Measurements from ENCODE around the gene NDST1. TPM values are rescaled to one million over a fixed set of nuclear protein-coding genes. Genes with fewer than 3 reads are reported as not detected.

Gene NDST1
- total RNA-seq, 1 experiment from 2014 or later = 69.9 TPM

GRCh38 chr5:150580917-150581316 is 73.0 kb downstream of the NDST1 start:
- ChIA-PET CTCF (interaction anchor here (2.1 kb wide), 1 partner anchor 33 kb away, joined by 13 read pairs; no protein-coding TSS in a partner anchor), POLR2A (no interaction called here)
- no peaks in the 10 kb centered on the region for H3K9me3 Mint-ChIP-seq
- H3K4me1 Mint-ChIP-seq = peaks cover 3% of the 10 kb centered on the region
- H3K27ac Mint-ChIP-seq = no peak overlapping the region
- no peak for TF ChIP-seq SMAD4 (CRISPR knock-in tag; IDR thresholded peaks at IDR 0.05)
- TF ChIP-seq HMGA2 (CRISPR knock-in tag; IDR thresholded peaks at IDR 0.05) = no peak
- no peak for TF ChIP-seq PRDM15 (CRISPR knock-in tag; IDR thresholded peaks at IDR 0.05)
- no peak for TF ChIP-seq ARID4B (CRISPR knock-in tag; IDR thresholded peaks at IDR 0.05; ENCODE audit: borderline replicate concordance)
- no peak for TF ChIP-seq TCF7 (CRISPR knock-in tag; IDR thresholded peaks at IDR 0.05; ENCODE audit: low read depth)
- no peak for TF ChIP-seq ZNF281 (CRISPR knock-in tag; IDR thresholded peaks at IDR 0.05)
- no peak for TF ChIP-seq ZNF121 (CRISPR knock-in tag; IDR thresholded peaks at IDR 0.05)
- no peak for TF ChIP-seq ELF4 (CRISPR knock-in tag; IDR thresholded peaks at IDR 0.05; ENCODE audit: low read depth)
- no peak for TF ChIP-seq ZBTB21 (CRISPR knock-in tag; IDR thresholded peaks at IDR 0.05; ENCODE audit: borderline replicate concordance)
- no peak for TF ChIP-seq ZNF138 (CRISPR knock-in tag; conservative IDR thresholded peaks at IDR 0.05)
- no peak for TF ChIP-seq TP53 (CRISPR knock-in tag; IDR thresholded peaks at IDR 0.05)
- no peak for TF ChIP-seq CREM (CRISPR knock-in tag; IDR thresholded peaks at IDR 0.05)
- no peak for TF ChIP-seq ZMAT4 (CRISPR knock-in tag; IDR thresholded peaks at IDR 0.05)
- TF ChIP-seq ATF3 (CRISPR knock-in tag; conservative IDR thresholded peaks at IDR 0.05) = no peak
- TF ChIP-seq E2F1 (CRISPR knock-in tag; IDR thresholded peaks at IDR 0.05) = no peak
- TF ChIP-seq ESRRA (CRISPR knock-in tag; IDR thresholded peaks at IDR 0.05; ENCODE audit: borderline replicate concordance) = no peak
- DNase-seq (ENCODE audit: low spot score) (no peak), ATAC-seq (no peak)
- no peaks in the 10 kb centered on the region for H3K36me3 Mint-ChIP-seq
- H3K4me3 Mint-ChIP-seq = no peak overlapping the region
- H3K27me3 Mint-ChIP-seq (ENCODE audit: low read depth) = no peaks in the 10 kb centered on the region
